Hepatocyte (in vitro differentiated cells): ENCODE data around the gene UBXN11.

Experiments
- EZH2phosphoT487 ChIP-seq: fragments of 200-600 bp; sonication (generic); IDR thresholded peaks from one replicate; pipeline ENCODE4 v1.6.1; 2018; ENCODE audit warnings: antibody characterized with exemption, mild to moderate bottlenecking, low read depth, moderate library complexity; ENCODE audit not compliant: unreplicated experiment, severe bottlenecking
- TF ChIP-seq, protein P1 (sequence below): fragments of 200-600 bp; sonication (generic); IDR thresholded peaks from 2 replicates; pipeline ENCODE4 v1.5.1; 2016; ENCODE audit warnings: antibody characterized with exemption, mild to moderate bottlenecking; ENCODE audit not compliant: poor library complexity

DNA sequence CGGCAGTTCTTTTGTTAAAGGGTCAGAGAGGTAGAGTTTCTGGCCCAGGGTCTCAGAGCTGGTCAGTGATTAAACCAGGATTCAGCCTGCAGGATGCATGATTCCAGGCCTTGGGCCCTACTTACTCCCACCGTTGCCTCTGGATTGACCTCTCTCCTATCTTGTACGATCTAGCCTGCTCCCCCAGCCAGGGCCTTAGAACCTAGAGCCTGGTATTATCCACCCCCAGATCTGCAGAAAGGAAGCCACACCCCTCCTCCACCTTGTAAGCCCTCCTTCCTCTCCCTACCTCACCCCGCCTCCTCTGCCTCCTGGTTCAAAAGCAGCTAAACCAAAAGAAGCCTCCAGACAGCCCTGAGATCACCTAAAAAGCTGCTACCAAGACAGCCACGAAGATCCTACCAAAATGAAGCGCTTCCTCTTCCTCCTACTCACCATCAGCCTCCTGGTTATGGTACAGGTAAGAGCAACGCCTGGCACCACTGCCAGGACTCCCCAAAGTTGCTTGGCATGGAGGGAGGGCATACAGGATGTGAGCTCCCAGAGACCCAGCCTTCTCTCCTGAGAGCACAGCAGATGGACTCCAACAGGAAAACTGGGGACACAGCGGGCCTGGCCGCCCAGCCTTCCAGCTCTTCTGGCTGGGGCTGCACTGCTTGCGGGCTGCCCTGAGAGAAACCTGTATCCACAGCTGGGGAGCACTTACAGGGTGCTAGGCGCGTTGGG lies 11.3 kb upstream of the UBXN11 start, which contains the start of gene CD52:
- no peak for TF ChIP-seq EZH2phosphoT487
- TF ChIP-seq, protein P1, sequence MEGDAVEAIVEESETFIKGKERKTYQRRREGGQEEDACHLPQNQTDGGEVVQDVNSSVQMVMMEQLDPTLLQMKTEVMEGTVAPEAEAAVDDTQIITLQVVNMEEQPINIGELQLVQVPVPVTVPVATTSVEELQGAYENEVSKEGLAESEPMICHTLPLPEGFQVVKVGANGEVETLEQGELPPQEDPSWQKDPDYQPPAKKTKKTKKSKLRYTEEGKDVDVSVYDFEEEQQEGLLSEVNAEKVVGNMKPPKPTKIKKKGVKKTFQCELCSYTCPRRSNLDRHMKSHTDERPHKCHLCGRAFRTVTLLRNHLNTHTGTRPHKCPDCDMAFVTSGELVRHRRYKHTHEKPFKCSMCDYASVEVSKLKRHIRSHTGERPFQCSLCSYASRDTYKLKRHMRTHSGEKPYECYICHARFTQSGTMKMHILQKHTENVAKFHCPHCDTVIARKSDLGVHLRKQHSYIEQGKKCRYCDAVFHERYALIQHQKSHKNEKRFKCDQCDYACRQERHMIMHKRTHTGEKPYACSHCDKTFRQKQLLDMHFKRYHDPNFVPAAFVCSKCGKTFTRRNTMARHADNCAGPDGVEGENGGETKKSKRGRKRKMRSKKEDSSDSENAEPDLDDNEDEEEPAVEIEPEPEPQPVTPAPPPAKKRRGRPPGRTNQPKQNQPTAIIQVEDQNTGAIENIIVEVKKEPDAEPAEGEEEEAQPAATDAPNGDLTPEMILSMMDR = no peak
